MM.1S (cell line): Measurements from ENCODE around the gene FAM120B.

Experiments used
- EZH2 ChIP-seq: fragments of 300-600 bp; sonication (generic); optimal IDR thresholded peaks from 2 replicates; pipeline ENCODE3; 2017; ENCODE audit warnings: low read depth, mild to moderate bottlenecking, antibody characterized with exemption, low read length, mixed read lengths
- TF ChIP-seq, protein P1 (sequence below): fragments of 300-600 bp; sonication (generic); IDR thresholded peaks from 2 replicates; pipeline ENCODE4 v1.5.1; 2016; ENCODE audit warnings: antibody characterized with exemption, low read length, mixed read lengths

DNA sequence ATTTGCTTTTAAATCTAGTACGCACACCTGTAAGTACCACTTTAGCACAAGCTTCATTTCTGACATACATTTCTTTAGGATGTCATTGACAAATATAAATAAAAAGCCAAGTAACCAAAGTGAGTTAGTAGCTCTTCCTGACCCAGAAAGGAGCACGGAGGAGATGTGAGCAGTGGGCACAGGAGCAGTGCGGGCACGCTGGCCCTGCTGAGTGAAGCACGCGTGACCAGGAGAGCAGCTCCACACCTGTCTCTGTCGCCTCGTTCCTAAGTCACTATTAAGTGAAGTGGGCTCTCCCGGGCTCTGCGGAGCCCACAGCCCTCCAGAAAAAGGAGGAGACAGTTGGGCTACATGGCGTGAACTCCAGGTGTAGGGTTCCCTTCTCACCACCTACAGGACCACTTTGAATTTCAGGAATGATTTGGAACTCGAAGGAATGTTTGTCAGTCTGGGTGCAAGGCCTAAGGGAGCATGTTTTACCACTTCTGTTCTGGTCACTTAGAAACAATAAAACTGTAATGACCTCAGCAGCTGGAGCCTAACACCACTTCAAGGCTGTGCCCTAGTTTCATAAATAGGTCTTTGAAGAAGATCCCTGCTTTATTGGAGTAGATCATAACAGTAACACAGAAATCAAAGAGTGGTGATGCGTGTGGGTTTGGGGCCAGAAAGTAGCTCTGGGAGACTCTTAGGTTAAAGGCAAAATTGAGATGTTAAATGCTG is 95.9 kb downstream of the FAM120B start:
- TF ChIP-seq, protein P1, sequence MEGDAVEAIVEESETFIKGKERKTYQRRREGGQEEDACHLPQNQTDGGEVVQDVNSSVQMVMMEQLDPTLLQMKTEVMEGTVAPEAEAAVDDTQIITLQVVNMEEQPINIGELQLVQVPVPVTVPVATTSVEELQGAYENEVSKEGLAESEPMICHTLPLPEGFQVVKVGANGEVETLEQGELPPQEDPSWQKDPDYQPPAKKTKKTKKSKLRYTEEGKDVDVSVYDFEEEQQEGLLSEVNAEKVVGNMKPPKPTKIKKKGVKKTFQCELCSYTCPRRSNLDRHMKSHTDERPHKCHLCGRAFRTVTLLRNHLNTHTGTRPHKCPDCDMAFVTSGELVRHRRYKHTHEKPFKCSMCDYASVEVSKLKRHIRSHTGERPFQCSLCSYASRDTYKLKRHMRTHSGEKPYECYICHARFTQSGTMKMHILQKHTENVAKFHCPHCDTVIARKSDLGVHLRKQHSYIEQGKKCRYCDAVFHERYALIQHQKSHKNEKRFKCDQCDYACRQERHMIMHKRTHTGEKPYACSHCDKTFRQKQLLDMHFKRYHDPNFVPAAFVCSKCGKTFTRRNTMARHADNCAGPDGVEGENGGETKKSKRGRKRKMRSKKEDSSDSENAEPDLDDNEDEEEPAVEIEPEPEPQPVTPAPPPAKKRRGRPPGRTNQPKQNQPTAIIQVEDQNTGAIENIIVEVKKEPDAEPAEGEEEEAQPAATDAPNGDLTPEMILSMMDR: no peak
- no peak for TF ChIP-seq EZH2
